ENCODE results near the gene TMPRSS9.

Gene TMPRSS9

DNA sequence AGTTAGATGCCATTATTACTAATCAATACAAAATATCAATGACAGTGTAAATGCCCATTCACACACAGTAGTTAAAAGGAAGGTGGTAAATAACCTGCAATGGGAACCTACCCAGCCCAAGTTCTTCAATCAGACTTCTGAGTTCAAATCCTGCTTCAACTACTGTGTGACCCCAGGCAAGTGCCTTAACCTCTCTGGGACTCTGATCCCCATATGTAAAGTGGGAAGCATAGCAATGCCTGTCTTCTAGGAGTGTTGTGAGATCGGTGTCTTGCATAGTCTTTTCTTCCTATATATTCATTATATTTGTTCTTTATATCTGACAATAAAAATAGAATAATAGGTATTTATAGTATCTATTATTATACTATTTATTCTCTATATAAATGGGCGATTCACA is 60.4 kb downstream of the TMPRSS9 start:
- in situ Hi-C loops (cut with HindIII; ENCODE audit: low sequenced_read_pairs): no loop called here
- H3K4me3 ChIP-seq (ENCODE audit: low read depth, low read length): no peak overlapping the region
- DNase-seq (ENCODE audit: low read depth): no peak
- TF ChIP-seq, protein P1, sequence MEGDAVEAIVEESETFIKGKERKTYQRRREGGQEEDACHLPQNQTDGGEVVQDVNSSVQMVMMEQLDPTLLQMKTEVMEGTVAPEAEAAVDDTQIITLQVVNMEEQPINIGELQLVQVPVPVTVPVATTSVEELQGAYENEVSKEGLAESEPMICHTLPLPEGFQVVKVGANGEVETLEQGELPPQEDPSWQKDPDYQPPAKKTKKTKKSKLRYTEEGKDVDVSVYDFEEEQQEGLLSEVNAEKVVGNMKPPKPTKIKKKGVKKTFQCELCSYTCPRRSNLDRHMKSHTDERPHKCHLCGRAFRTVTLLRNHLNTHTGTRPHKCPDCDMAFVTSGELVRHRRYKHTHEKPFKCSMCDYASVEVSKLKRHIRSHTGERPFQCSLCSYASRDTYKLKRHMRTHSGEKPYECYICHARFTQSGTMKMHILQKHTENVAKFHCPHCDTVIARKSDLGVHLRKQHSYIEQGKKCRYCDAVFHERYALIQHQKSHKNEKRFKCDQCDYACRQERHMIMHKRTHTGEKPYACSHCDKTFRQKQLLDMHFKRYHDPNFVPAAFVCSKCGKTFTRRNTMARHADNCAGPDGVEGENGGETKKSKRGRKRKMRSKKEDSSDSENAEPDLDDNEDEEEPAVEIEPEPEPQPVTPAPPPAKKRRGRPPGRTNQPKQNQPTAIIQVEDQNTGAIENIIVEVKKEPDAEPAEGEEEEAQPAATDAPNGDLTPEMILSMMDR (IDR thresholded peaks at IDR 0.05; ENCODE audit: low read depth, low read length, missing control alignments): no peak

DNA sequence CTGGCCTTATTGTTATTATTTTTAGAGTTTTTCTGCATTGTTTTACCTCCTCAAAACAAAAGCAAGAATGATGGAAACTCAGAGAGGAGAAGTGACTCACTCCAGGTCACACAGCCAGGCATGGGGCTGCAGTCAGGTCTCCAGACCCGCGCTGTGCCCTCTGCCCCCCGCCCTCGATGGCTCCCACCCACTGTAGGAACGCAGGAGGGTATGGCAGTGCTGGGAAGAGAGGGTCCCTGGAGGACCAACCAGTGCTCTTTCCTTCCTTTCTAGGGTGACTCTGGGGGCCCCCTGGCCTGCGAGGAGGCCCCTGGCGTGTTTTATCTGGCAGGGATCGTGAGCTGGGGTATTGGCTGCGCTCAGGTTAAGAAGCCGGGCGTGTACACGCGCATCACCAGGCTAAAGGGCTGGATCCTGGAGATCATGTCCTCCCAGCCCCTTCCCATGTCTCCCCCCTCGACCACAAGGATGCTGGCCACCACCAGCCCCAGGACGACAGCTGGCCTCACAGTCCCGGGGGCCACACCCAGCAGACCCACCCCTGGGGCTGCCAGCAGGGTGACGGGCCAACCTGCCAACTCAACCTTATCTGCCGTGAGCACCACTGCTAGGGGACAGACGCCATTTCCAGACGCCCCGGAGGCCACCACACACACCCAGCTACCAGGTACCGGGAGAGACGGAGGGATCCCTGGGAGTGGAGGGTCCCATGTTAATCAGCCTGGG is 61.7 kb downstream of the TMPRSS9 start:
- DNase-seq (ENCODE audit: low read depth): no peak
- in situ Hi-C loops (cut with HindIII; ENCODE audit: low sequenced_read_pairs): no loop called here
- no peak overlapping the region for H3K4me3 ChIP-seq (ENCODE audit: low read depth, low read length)
- TF ChIP-seq, protein P1 (IDR thresholded peaks at IDR 0.05; ENCODE audit: low read depth, low read length, missing control alignments): no peak

DNA sequence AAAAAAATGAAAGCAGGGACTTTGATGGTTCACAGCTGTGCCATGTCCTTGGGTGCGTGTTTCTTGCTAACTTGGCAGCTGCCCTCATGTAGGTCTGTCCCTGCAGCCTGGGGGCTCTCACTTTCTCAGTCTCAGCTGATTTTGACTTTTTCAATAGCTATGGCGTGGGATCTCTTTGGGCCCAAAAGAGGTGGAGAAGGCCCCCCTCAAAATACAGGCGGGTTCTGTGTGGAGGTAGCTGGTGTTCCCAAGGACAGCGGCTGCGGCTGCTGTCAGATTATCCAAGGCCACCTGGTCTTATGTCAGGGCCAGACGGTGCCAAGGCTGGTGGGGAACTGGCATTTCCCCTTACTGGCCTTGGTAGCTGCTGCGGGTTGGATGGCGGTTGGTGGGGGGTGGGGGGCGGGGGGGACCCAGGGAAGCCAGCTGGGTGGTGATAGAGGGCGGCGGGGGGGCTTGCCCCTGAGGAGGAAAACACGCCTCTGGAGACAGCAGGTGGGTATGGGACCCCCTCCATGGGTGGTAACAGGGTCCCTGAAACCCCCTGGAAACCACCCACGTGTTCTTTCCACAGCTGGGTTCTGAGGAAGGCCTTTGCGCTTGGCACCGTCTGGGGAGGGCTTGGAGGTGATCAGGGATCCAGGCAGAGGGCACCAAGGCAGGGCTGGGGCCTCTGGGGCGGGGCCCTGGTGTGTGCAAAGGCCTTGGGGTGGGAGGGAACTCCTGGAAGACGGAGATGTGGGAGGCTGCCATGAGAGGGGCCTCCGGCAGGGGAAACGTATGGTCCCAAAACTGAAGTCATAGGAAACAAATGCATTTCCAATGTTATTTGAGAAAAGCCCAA is 63.2 kb downstream of the TMPRSS9 start:
- TF ChIP-seq, protein P1 (IDR thresholded peaks at IDR 0.05; ENCODE audit: low read depth, low read length, missing control alignments): no peak
- no peak overlapping the region for H3K4me3 ChIP-seq (ENCODE audit: low read depth, low read length)
- in situ Hi-C loops (cut with HindIII; ENCODE audit: low sequenced_read_pairs): no loop called here
- DNase-seq (ENCODE audit: low read depth): no peak

DNA sequence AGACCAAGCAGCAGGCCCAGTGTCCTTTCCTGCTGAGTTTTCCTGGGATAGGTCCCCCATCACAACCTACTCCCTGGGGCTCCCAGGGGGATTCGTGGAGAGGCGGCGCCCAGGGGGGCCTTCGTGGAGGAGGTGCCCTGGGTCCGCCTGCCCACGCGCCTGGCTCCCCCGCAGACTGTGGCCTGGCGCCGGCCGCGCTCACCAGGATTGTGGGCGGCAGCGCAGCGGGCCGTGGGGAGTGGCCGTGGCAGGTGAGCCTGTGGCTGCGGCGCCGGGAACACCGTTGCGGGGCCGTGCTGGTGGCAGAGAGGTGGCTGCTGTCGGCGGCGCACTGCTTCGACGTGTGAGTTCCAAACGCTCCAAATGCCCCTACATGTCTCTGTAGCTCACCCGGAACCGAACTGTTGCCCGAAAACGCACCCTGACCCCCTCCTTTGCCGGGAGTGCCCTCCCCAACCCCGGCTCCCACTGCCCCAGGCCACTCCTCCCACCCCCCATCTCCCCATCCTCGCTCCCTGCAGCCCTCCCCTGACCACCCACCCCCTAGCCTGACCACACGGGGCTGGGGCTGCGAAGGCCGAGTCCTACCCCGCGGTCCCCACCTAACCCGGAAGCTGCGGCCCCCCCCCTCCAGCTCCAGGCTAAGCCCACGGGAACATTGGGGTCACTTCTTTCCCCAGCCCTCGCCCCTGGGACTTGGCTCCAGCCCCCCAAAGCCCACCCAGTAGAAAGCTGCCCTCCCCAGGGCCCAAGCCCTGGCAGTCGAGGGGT is 64.0 kb downstream of the TMPRSS9 start:
- TF ChIP-seq, protein P1 (IDR thresholded peaks at IDR 0.05; ENCODE audit: low read depth, low read length, missing control alignments): no peak
- in situ Hi-C loops (cut with HindIII; ENCODE audit: low sequenced_read_pairs): no loop called here
- no peak for DNase-seq (ENCODE audit: low read depth)
- H3K4me3 ChIP-seq (ENCODE audit: low read depth, low read length): no peak overlapping the region

DNA sequence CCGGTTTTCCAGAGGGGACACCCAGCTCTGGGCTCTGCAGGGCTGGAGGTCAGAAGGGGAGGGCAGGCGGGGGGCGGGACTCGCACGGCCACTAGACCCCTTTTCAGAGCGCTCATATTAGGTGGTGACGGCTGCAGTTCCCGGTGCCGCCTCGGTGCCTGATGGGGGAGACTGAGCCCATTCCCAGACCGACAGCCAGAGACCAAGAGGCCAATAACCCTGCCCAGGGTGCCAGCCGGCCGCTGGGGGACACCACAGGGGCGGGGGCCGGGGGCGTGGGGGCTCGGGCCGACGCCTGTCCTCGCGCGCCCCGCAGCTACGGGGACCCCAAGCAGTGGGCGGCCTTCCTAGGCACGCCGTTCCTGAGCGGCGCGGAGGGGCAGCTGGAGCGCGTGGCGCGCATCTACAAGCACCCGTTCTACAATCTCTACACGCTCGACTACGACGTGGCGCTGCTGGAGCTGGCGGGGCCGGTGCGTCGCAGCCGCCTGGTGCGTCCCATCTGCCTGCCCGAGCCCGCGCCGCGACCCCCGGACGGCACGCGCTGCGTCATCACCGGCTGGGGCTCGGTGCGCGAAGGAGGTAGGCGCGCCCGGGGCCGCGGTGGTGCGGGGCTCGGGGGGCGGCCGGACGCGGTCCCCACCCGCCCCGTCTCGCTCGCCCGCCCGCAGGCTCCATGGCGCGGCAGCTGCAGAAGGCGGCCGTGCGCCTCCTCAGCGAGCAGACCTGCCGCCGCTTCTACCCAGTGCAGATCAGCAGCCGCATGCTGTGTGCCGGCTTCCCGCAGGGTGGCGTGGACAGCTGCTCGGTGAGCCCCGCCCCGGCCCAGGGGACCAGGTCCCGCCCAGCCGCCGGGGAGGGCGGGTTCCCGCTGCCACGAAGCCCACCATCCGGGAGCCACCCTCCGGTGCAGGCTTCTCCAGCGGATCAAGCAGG is 64.9 kb downstream of the TMPRSS9 start:
- in situ Hi-C loops (cut with HindIII; ENCODE audit: low sequenced_read_pairs): no loop called here
- DNase-seq (ENCODE audit: low read depth): no peak
- TF ChIP-seq, protein P1 (IDR thresholded peaks at IDR 0.05; ENCODE audit: low read depth, low read length, missing control alignments): peak; percentile 27
- H3K4me3 ChIP-seq (ENCODE audit: low read depth, low read length): peak overlapping the region; percentile 9
